Upper lobe of left lung (tissue), 6 donors: Measurements from ENCODE around the gene RIN1. TPM values are rescaled to one million over a fixed set of nuclear protein-coding genes. Genes with fewer than 3 reads are reported as not detected.

Source experiments
- ATAC-seq, 2 donors: fragments of 200-7000 bp; cut with Tn5 transposase; one replicate each; pipeline ENCODE4 v1.9.1; 2022; ENCODE audit warnings: mild to moderate bottlenecking in 2 of 2, moderate library complexity in 2 of 2; ENCODE audit not compliant: low FRiP score in 2 of 2
- DNase-seq, 2 donors: peaks; one replicate each; pipeline ENCODE4 v3.0.0-alpha.2; 2019 to 2020
- H3K27ac ChIP-seq, 4 donors: fragments of 200-600 bp; sonication (generic); one replicate each; pipeline ENCODE4 v1.5.1; 2016 to 2019
- H3K27me3 ChIP-seq, 4 donors: fragments of 200-600 bp; sonication (generic); one replicate each; pipeline ENCODE4 v1.5.1; 2017 to 2019
- H3K36me3 ChIP-seq, 4 donors: fragments of 200-600 bp; sonication (generic); one replicate each; pipeline ENCODE4 v1.5.1; 2016 to 2019
- H3K4me1 ChIP-seq, 4 donors: fragments of 200-600 bp; sonication (generic); one replicate each; pipeline ENCODE4 v1.5.1; 2018 to 2019
- H3K4me3 ChIP-seq, 4 donors: fragments of 200-600 bp; sonication (generic); one replicate each; pipeline ENCODE4 v1.5.1; 2017 to 2019; ENCODE audit warnings: mild to moderate bottlenecking in 2 of 4, moderate library complexity in 1 of 4
- H3K9me3 ChIP-seq, 4 donors: fragments of 200-600 bp; sonication (generic); one replicate each; pipeline ENCODE4 v1.5.1; 2018 to 2019
- CTCF ChIP-seq, 6 experiments: fragments of 450-650 bp in 4 of 6; fragments of 200-600 bp in 2 of 6; sonication (generic) in 2 of 6; IDR thresholded peaks; one replicate each; pipeline ENCODE4 v1.5.1; 2016 to 2019; ENCODE audit warnings: antibody characterized with exemption in 6 of 6
- EP300 ChIP-seq, 4 donors: sonication (generic); formaldehyde crosslinking; IDR thresholded peaks; one replicate each; pipeline ENCODE4 v1.5.1; 2017; ENCODE audit warnings: antibody characterized with exemption in 4 of 4, control low read depth in 2 of 4
- POLR2A ChIP-seq, 4 donors: fragments of 450-650 bp; IDR thresholded peaks; one replicate each; pipeline ENCODE4 v1.5.1; 2016 to 2017; ENCODE audit warnings: antibody characterized with exemption in 4 of 4, mild to moderate bottlenecking in 2 of 4
- POLR2AphosphoS5 ChIP-seq, 2 donors: sonication (generic); formaldehyde crosslinking; IDR thresholded peaks; one replicate each; pipeline ENCODE4 v1.5.1; 2017; ENCODE audit warnings: antibody characterized with exemption in 2 of 2
- WGBS, 2 donors: methylation state at CpG; one replicate each; pipeline ENCODE4 v1.1.5; 2017 to 2018; 5-methylcytosine and 5-hydroxymethylcytosine counted together
- total RNA-seq, 6 donors: library from RNA; depleted of rRNA in 4 of 6; stranded (reverse); fragments of >200 nt in 4 of 6; gene quantifications; one replicate each; pipeline versions ENCODE4 v1.1.0 to v1.2.1, GENCODE V29; 2016 to 2021
- donor health status: DM: no; HTN: no; CAD: no; lungs with moderate emphysema.
- donor health status: DM: no; HTN: yes; CAD: no; lungs with severe emphysema.

The RIN1 gene
- total RNA-seq, 6 donors from 2014 or later = 5.2 to 19.0 (median 8.9) TPM

DNA sequence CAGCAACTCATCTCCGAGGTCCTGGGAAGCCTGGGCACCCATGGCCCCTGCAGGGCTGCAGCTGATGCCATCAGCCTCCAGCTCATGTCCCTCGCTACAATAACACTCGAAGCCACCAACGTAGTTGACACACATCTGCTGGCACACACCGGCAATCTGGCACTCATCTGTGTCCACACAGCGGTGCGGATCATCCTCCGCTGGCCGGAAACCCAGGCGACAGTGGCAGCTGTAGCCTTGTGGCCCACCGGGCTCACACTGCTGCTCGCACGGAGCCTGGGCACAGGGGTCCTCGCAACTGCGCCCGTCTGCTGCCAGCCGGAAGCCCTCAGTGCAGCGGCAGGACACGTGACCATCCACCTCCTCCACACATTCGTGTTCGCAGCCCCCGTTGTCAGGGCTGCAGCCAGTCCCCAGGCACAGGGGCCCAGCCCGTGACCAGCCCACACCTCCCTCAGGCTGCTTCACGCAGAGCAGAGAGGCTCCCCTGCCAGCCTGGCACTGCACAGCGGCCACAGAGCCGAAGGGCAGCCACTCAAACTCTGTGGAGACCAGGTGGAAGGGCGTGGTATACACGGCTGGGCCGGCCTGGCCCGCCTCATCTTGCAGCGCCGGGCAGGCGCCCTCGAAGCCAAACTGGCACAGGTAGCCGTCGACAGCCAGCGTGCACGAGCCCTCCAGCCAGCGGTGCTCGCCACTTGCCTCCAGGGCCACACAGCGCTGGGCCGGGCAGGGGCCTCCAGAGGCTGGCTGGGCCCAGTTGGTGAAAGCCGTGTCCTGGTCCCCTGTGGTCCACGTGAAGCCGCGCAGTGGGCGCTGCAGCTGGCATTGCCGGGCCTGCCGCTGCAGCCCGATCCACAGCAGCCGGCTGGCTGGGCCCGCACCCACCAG lies 20.1 kb downstream of the RIN1 start:
- H3K27ac ChIP-seq = peak overlapping the region; percentile 67 to 86 (median 84)
- DNase-seq (peak in 1 of 2 donors; percentile 83), ATAC-seq (no peak)
- H3K4me3 ChIP-seq = peak overlapping the region in 3 of 4 donors; percentile 29 to 71 (median 48)
- H3K27me3 ChIP-seq = no peaks in the 10 kb centered on the region
- WGBS, 2 donors = 71 to 78% methylated on average over 24 to 33 of the region's 52 CpGs
- H3K36me3 ChIP-seq = no peaks in the 10 kb centered on the region
- peaks cover 35 to 44% (median 39%) of the 10 kb centered on the region in 4 donors for H3K4me1 ChIP-seq
- TF ChIP-seq POLR2AphosphoS5 (IDR thresholded peaks at IDR 0.05) (no peak), CTCF (IDR thresholded peaks at IDR 0.05) (no peak), POLR2A (IDR thresholded peaks at IDR 0.05) (no peak), EP300 (IDR thresholded peaks at IDR 0.05) (no peak)
- no peaks in the 10 kb centered on the region for H3K9me3 ChIP-seq

DNA sequence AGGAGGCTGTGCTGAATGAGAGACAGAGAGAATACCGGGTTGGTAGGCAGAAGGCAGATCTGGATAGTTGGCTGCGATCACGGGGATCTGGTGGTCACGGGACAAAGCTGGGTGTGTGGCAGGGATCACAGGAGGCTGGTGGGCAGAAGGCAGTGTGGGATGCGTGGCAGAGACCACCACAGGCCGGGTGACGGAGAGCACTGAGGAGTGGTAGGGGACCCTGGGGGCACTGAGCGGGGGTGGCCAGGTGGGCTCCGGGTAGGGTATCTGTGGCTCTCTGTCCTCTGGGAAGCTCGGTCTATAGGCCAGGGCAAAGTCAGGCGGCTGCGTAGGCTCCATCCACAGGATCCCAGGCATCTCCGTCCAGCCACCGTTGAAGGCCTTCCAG lies 20.7 kb downstream of the RIN1 start:
- peak in 1 of 2 donors; percentile 56 for DNase-seq
- Histone ChIP-seq H3K27ac (peak overlapping the region in 3 of 4 donors; percentile 0 to 86 (median 86)), H3K9me3 (no peaks in the 10 kb centered on the region), H3K4me1 (peaks cover 35 to 44% (median 39%) of the 10 kb centered on the region in 4 donors), H3K4me3 (peak overlapping the region in 3 of 4 donors; percentile 29 to 71 (median 48)), H3K27me3 (no peaks in the 10 kb centered on the region), H3K36me3 (no peaks in the 10 kb centered on the region)
- no peak for TF ChIP-seq POLR2A (IDR thresholded peaks at IDR 0.05)
- 87 to 88% methylated on average over 14 of the region's 14 CpGs for WGBS, 2 donors
- no peak for ATAC-seq

DNA sequence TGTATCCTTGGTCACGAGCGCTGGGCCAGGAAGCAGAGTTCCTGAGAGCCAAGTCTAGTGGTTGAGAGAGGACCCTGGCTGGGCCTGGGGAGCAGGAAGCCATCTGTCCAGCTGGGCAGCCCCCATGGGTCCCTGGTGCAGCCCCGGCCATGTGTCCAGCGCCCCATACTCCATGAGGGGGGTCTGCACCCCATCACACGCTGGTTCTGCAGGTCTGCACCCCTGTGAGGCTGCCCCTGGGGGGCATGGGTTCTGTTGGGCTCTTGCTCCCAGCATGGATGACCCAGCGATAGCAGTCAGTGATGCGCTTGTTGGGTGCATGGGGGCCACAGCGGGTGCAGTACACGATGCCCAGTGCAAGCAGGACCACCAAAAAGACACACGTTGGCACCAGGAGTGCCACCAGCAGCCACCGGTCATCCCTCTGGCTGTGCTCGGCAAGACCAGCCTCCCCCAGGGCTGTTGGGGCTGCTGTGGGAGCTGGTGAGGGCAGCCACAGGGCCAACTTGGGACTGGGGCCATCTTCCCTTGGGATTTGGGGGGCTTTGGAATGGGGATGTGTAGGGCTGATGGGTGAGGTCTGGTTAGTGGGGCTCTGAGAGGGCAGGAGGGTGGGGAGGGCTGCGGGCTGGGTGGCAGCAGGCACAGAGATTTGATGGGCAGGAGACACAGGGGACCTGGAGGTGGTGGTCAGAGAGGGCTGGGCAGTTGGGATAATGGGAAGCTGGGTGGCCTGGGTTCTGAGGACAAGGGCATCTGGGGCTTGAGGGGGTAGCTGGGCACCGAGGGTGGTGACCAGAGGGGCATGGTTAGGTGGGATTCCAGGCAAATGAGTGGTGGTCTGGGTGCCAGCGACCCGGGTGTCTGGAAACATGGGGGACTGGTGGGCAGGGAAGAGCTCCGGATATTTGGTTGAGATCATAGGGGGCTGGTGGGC lies 21.4 kb downstream of the RIN1 start:
- no peak for ATAC-seq
- Histone ChIP-seq H3K27me3 (no peaks in the 10 kb centered on the region), H3K4me3 (peak overlapping the region in 1 of 4 donors; percentile 71), H3K4me1 (peaks cover 35 to 44% (median 39%) of the 10 kb centered on the region in 4 donors), H3K9me3 (no peaks in the 10 kb centered on the region), H3K27ac (peak overlapping the region; percentile 0 to 86 (median 85)), H3K36me3 (no peaks in the 10 kb centered on the region)
- peak in 1 of 2 donors; percentile 60 for DNase-seq
- TF ChIP-seq CTCF (IDR thresholded peaks at IDR 0.05) (no peak), POLR2A (IDR thresholded peaks at IDR 0.05) (no peak), POLR2AphosphoS5 (IDR thresholded peaks at IDR 0.05) (no peak), EP300 (IDR thresholded peaks at IDR 0.05) (no peak)
- 79 to 88% methylated on average over 13 to 16 of the region's 17 CpGs for WGBS, 2 donors

DNA sequence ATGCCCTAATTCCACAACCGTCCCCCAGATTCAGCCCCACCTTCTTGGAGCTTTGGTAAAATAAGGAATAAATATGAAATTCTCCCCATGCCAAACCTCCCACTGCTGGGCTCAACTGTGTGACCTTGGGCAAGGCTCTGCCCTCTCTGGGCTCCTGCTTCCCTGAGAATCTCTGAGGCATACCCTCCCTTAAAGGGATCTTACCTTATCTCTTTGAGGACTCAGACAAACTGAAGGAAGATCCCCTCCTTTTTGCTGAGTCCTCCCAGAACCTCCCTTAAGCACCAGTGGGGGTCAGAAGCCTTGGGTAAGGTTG lies 22.1 kb downstream of the RIN1 start:
- TF ChIP-seq POLR2A (IDR thresholded peaks at IDR 0.05) = no peak
- no peak for TF ChIP-seq POLR2AphosphoS5 (IDR thresholded peaks at IDR 0.05)
- no peak for TF ChIP-seq CTCF (IDR thresholded peaks at IDR 0.05)
- no peak for TF ChIP-seq EP300 (IDR thresholded peaks at IDR 0.05)
- H3K4me3 ChIP-seq = peak overlapping the region in 1 of 4 donors; percentile 71
- peak overlapping the region; percentile 82 to 86 (median 85) for H3K27ac ChIP-seq
- WGBS, 2 donors = 78 to 87% methylated on average over 1 of the region's 1 CpG
- H3K27me3 ChIP-seq = no peaks in the 10 kb centered on the region
- peaks cover 35 to 44% (median 39%) of the 10 kb centered on the region in 4 donors for H3K4me1 ChIP-seq
- DNase-seq (no peak), ATAC-seq (no peak)
- H3K36me3 ChIP-seq = no peaks in the 10 kb centered on the region
- H3K9me3 ChIP-seq = no peaks in the 10 kb centered on the region
